HepG2 (cell line): ENCODE data around the gene BCAS1. TPM values are rescaled to one million over a fixed set of nuclear protein-coding genes. Genes with fewer than 3 reads are reported as not detected.

Experiments used
- ATAC-seq: fragments of 200-7000 bp; cut with Tn5 transposase; 3 replicates; pipeline ENCODE4 v1.9.1; 2020; ENCODE audit warnings: mild to moderate bottlenecking, moderate library complexity
- BruUV-seq: library from RNA; stranded (reverse); fragments of 400-500 nt; replicated peaks from 2 replicates; lab custom pipeline; 2021; lab: Mats Ljungman, UMichigan
- CTCF ChIA-PET: fragments of 300-600 bp; formaldehyde crosslinking; extraction: SDS; loops from one replicate; lab custom pipeline; 2021; ENCODE audit warnings: low total read pairs, inconsistent platforms, low intra/inter-chr PET ratio; lab: Yijun Ruan, JAX
- POLR2A ChIA-PET: fragments of 350-600 bp; sonication (Branson Sonifier 250); formaldehyde crosslinking; loops from one replicate; lab custom pipeline; 2020; ENCODE audit warnings: antibody characterized with exemption, inconsistent platforms; lab: Yijun Ruan, JAX
- DNase-seq: peaks from one replicate; pipeline ENCODE4 v3.0.0-alpha.2; 2015; ENCODE audit warnings: low spot score
- FAIRE-seq: peaks from 3 replicates; lab custom pipeline; 2011; peaks lifted over from hg19 to GRCh38; lab: Jason Lieb, UNC
- H2AFZ ChIP-seq: one replicate; pipeline ENCODE4 v1.6.1; 2011; ENCODE audit warnings: low read length, inconsistent platforms
- H3K27ac ChIP-seq: fragments of 300-600 bp; 3 replicates; pipeline ENCODE4 v1.8.0; 2011; ENCODE audit warnings: mixed run types, mild to moderate bottlenecking, mixed read lengths, low read length, inconsistent platforms; ENCODE audit not compliant: insufficient read depth; ENCODE audit errors: extremely low read length
- H3K27me3 ChIP-seq, 2 experiments: fragments of 200-600 bp in 1 of 2; 2 replicates in 1 of 2; 3 replicates in 1 of 2; pipeline versions ENCODE4 v1.6.0 to v1.8.0; 2011; ENCODE audit warnings: low read length in 2 of 2, mild to moderate bottlenecking in 2 of 2, moderate library complexity in 2 of 2, inconsistent platforms in 1 of 2; ENCODE audit not compliant: insufficient read depth in 2 of 2, control insufficient read depth in 1 of 2
- H3K36me3 ChIP-seq, 2 experiments: fragments of 200-600 bp in 1 of 2; replicated peaks in 1 of 2; 2 replicates in 1 of 2; 3 replicates in 1 of 2; pipeline versions ENCODE4 v1.5.1 to v1.8.0; 2011; ENCODE audit warnings: low read length in 2 of 2, inconsistent platforms in 1 of 2; ENCODE audit not compliant: insufficient read depth in 2 of 2, control insufficient read depth in 1 of 2
- H3K4me1 ChIP-seq: 2 replicates; pipeline ENCODE4 v1.5.1; 2012; ENCODE audit warnings: low read length, inconsistent platforms; ENCODE audit not compliant: insufficient read depth
- H3K4me2 ChIP-seq: 2 replicates; pipeline ENCODE4 v1.6.0; 2011; ENCODE audit warnings: low read depth, low read length, inconsistent platforms
- H3K4me3 ChIP-seq, 3 experiments: fragments of 200-600 bp in 1 of 3; sonication (generic), shearing (Covaris generic) in 1 of 3; replicated peaks in 1 of 3; 2 replicates each; pipeline ENCODE4 v1.5.1; 2011 to 2016; ENCODE audit warnings: low read length in 3 of 3, inconsistent platforms in 2 of 3, low read depth in 2 of 3, mild to moderate bottlenecking in 2 of 3, control low read depth in 1 of 3, mixed read lengths in 1 of 3; ENCODE audit not compliant: insufficient read depth in 1 of 3
- H3K79me2 ChIP-seq: one replicate; pipeline ENCODE4 v1.6.1; 2011; ENCODE audit warnings: low read length, inconsistent platforms; ENCODE audit not compliant: insufficient read depth
- H3K9ac ChIP-seq: 2 replicates; pipeline ENCODE4 v1.6.0; 2011; ENCODE audit warnings: mild to moderate bottlenecking, low read depth, low read length, inconsistent platforms; ENCODE audit not compliant: insufficient read depth
- H3K9me3 ChIP-seq: 2 replicates; pipeline ENCODE4 v1.5.1; 2012; ENCODE audit warnings: mild to moderate bottlenecking, low read length
- H4K20me1 ChIP-seq: 2 replicates; pipeline ENCODE4 v1.6.0; 2011; ENCODE audit warnings: inconsistent platforms, mild to moderate bottlenecking, low read length, moderate library complexity; ENCODE audit not compliant: insufficient read depth
- FOXO4 ChIP-seq: sonication (generic); formaldehyde crosslinking; conservative IDR thresholded peaks from 2 replicates; pipeline ENCODE4 v1.8.1; 2023; ENCODE audit warnings: missing genetic modification reagents
- HES4 ChIP-seq: sonication (generic); formaldehyde crosslinking; IDR thresholded peaks from 2 replicates; pipeline ENCODE4 v1.9.0; 2021; ENCODE audit warnings: mild to moderate bottlenecking, missing genetic modification reagents, borderline replicate concordance
- HINFP ChIP-seq: sonication (generic); formaldehyde crosslinking; IDR thresholded peaks from 2 replicates; pipeline ENCODE4 v1.4.0; 2020; ENCODE audit warnings: low read depth, mild to moderate bottlenecking, missing genetic modification reagents
- MED1 ChIP-seq: sonication (generic); formaldehyde crosslinking; IDR thresholded peaks from 2 replicates; pipeline ENCODE4 v1.4.0; 2020; ENCODE audit warnings: missing genetic modification reagents
- NRL ChIP-seq: sonication (generic); formaldehyde crosslinking; IDR thresholded peaks from 2 replicates; pipeline ENCODE4 v1.5.0; 2020; ENCODE audit warnings: missing genetic modification reagents, mild to moderate bottlenecking, moderate library complexity, borderline replicate concordance
- ONECUT2 ChIP-seq: sonication (generic); formaldehyde crosslinking; IDR thresholded peaks from 2 replicates; pipeline ENCODE4 v1.4.0; 2020; ENCODE audit warnings: missing genetic modification reagents
- ZNF12 ChIP-seq: sonication (generic); formaldehyde crosslinking; IDR thresholded peaks from 2 replicates; pipeline ENCODE4 v1.5.0; 2020; ENCODE audit warnings: missing genetic modification reagents
- ZNF232 ChIP-seq: sonication (generic); formaldehyde crosslinking; IDR thresholded peaks from 2 replicates; pipeline ENCODE4 v1.4.0; 2020; ENCODE audit warnings: missing genetic modification reagents, borderline replicate concordance
- WGBS: methylation state at CpG from one replicate; pipeline ENCODE4 v1.1.6; 2017; ENCODE audit warnings: low lambda C conversion rate; 5-methylcytosine and 5-hydroxymethylcytosine counted together
- in situ Hi-C: cut with HindIII; loops from 2 replicates; pipeline ENCODE4 v1.10.0; 2017; ENCODE audit warnings: low pct_unique_long_range_greater_than_20kb; ENCODE audit not compliant: extremely low pct_ligation_motif_present
- intact Hi-C: fragments of 100-400 bp; cut with micrococcal nuclease; formaldehyde crosslinking; loops from one replicate; pipeline ENCODE4 v1.10.0; 2022; ENCODE audit not compliant: unreplicated experiment
- polyA plus RNA-seq, 8 experiments: library from polyadenylated mRNA; depleted of rRNA in 3 of 8; stranded (reverse) in 7 of 8; unstranded in 1 of 8; fragments of >200 nt; fragmentation: Illumina TruSeq in 4 of 8; extraction: Trizol in 4 of 8; gene quantifications; 2 replicates each; pipeline versions ENCODE4 v1.2.1 to v1.2.3, GENCODE V29; 2011 to 2016; ENCODE audit warnings: low read depth in 4 of 8, missing spikeins in 1 of 8, mixed read lengths in 1 of 8; ENCODE audit not compliant: insufficient read depth in 1 of 8
- total RNA-seq, 5 experiments: library from RNA; depleted of rRNA; stranded (reverse); fragments of >200 nt; fragmentation: Illumina TruSeq; extraction: Trizol; gene quantifications; 2 replicates each; pipeline ENCODE4 v1.2.3, GENCODE V29; 2016; ENCODE audit warnings: low read depth in 1 of 5

BCAS1 gene
- total and polyA plus RNA-seq, 2 of the 13 experiments (the other 11 are each of a cell fraction or from before 2014, with no cell fraction given), result 0.55 to 0.91 TPM

GRCh38 chr20:53961527-53961926 is 108.9 kb downstream of the BCAS1 start:
- no peaks in the 10 kb centered on the region for H3K27me3 ChIP-seq
- no peak overlapping the region for H3K4me2 ChIP-seq
- H3K4me1 ChIP-seq, result peaks cover 17% of the 10 kb centered on the region
- no peak overlapping the region for H3K4me3 ChIP-seq
- no peak for TF ChIP-seq HES4
- TF ChIP-seq HINFP, result no peak
- TF ChIP-seq NRL, result no peak
- TF ChIP-seq ZNF232 (CRISPR knock-in tag), result no peak
- TF ChIP-seq FOXO4 (CRISPR knock-in tag), result 0 out of 2 replicates have a peak, but pooled peaks have one; percentile 28
- no peak for TF ChIP-seq ONECUT2 (CRISPR knock-in tag)
- no peak for TF ChIP-seq MED1 (CRISPR knock-in tag)
- TF ChIP-seq ZNF12 (CRISPR knock-in tag), result no peak
- TF ChIP-seq, all 625 proteins: peak for 1
- no peak overlapping the region for H2AFZ ChIP-seq
- no peak overlapping the region for H3K27ac ChIP-seq
- H3K36me3 ChIP-seq, result no peaks in the 10 kb centered on the region
- FAIRE-seq (no peak), DNase-seq (no peak), ATAC-seq (no peak)
- no peaks in the 10 kb centered on the region for H4K20me1 ChIP-seq
- no peaks in the 10 kb centered on the region for H3K9me3 ChIP-seq
- no peaks in the 10 kb centered on the region for H3K79me2 ChIP-seq
- in situ Hi-C loops, result no loop called here
- ChIA-PET CTCF (no interaction called here), POLR2A (no interaction called here)
- intact Hi-C loops, result no loop called here
- 70% methylated on average over 4 of the region's 4 CpGs for WGBS
- no peak overlapping the region for H3K9ac ChIP-seq
- no TSS peak for BruUV-seq
